PC-3 (cell line): ENCODE results near the gene RCCD1.

Source experiments
- CTCF ChIP-seq: fragments of 300-600 bp; sonication (generic); conservative IDR thresholded peaks from 2 replicates; pipeline ENCODE4 v1.5.1; 2017; ENCODE audit warnings: antibody characterized with exemption, low read depth, mild to moderate bottlenecking, low read length
- EZH2 ChIP-seq: fragments of 300-600 bp; sonication (generic); IDR thresholded peaks from one replicate; pipeline ENCODE4 v1.6.1; 2017; ENCODE audit warnings: antibody characterized with exemption, mild to moderate bottlenecking, low read length; ENCODE audit not compliant: unreplicated experiment
- EZH2phosphoT487 ChIP-seq: fragments of 300-600 bp; sonication (generic); IDR thresholded peaks from 2 replicates; pipeline ENCODE4 v1.6.1; 2018; ENCODE audit warnings: mild to moderate bottlenecking, antibody characterized with exemption, low read length, borderline replicate concordance

GRCh38 chr15:90939756-90940155 lies 14.9 kb upstream of the RCCD1 start:
- no peak for TF ChIP-seq CTCF
- TF ChIP-seq EZH2, result no peak
- TF ChIP-seq EZH2phosphoT487, result no peak
